GM19240 (cell line): ENCODE results near the gene HSD11B2.

Experiments used
- DNase-seq: peaks from one replicate; pipeline ENCODE4 v3.0.0; 2011; ENCODE audit warnings: low spot score; ENCODE audit not compliant: insufficient read length

The HSD11B2 gene

GRCh38 chr16:67396159-67397035, 34.5 kb upstream of the HSD11B2 start:
- no peak for DNase-seq

GRCh38 chr16:67397036-67397801, 33.7 kb upstream of the HSD11B2 start:
- no peak for DNase-seq

- no peak for DNase-seq
Observed at GRCh38 chr16:67397812-67398545, 32.9 kb upstream of the HSD11B2 start.

GRCh38 chr16:67398546-67399217, 32.2 kb upstream of the HSD11B2 start:
- DNase-seq = no peak

GRCh38 chr16:67399218-67399733, 31.6 kb upstream of the HSD11B2 start:
- peak; percentile 50 for DNase-seq

- no peak for DNase-seq
Observed at GRCh38 chr16:67399749-67400704, 30.9 kb upstream of the HSD11B2 start.

- no peak for DNase-seq
Observed at GRCh38 chr16:67400901-67401300, 30.0 kb upstream of the HSD11B2 start.

- DNase-seq = no peak
Observed at GRCh38 chr16:67403976-67404555, 26.9 kb upstream of the HSD11B2 start.

GRCh38 chr16:67404740-67405226, 26.1 kb upstream of the HSD11B2 start:
- no peak for DNase-seq

- no peak for DNase-seq
Observed at GRCh38 chr16:67405336-67405735, 25.6 kb upstream of the HSD11B2 start.

GRCh38 chr16:67406111-67406971, 24.6 kb upstream of the HSD11B2 start:
- no peak for DNase-seq

- DNase-seq = no peak
Observed at GRCh38 chr16:67407176-67407787, 23.6 kb upstream of the HSD11B2 start.

- no peak for DNase-seq
Observed at GRCh38 chr16:67407788-67408452, 23.0 kb upstream of the HSD11B2 start.

- no peak for DNase-seq
Observed at GRCh38 chr16:67409631-67410030, 21.3 kb upstream of the HSD11B2 start.

- DNase-seq = no peak
Observed at GRCh38 chr16:67411339-67411738, 19.6 kb upstream of the HSD11B2 start.

GRCh38 chr16:67412294-67412693, 18.6 kb upstream of the HSD11B2 start:
- no peak for DNase-seq
